Measurements from ENCODE around the gene CEP78. TPM values are rescaled to one million over a fixed set of nuclear protein-coding genes. Genes with fewer than 3 reads are reported as not detected.

The CEP78 gene
- total RNA-seq, 1 experiment from 2014 or later = 48.1 TPM

DNA sequence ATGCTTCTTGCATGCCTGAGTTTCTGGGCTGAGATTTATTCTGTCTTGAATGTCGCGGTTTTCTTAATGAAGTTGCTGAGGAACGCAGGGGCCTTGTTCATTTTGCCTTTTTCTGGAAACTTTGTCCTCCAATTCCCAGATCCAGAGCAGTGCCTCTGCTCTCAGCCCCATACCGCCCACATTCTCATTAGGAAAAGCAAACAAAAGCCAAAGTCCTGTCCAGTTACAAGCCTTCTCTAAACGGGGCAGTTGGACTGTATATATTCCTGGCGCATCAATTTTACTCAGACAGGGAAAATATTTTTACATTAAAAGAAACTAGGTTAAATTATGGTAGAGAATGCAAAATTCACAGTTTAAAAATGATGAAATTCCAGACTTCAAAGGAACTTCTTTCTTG lies 59.9 kb downstream of the CEP78 start:
- no peak overlapping the region for H3K27ac ChIP-seq (ENCODE audit: low read depth, low read length)
- H3K27me3 ChIP-seq (ENCODE audit: insufficient read depth, low read length) = no peaks in the 10 kb centered on the region
- no peak for TF ChIP-seq SIN3A (IDR thresholded peaks at IDR 0.05; ENCODE audit: low read depth)
- no peak for TF ChIP-seq SRF (IDR thresholded peaks at IDR 0.05; ENCODE audit: low read depth)
- no peak for TF ChIP-seq CBX3 (IDR thresholded peaks at IDR 0.05; ENCODE audit: low read depth)
- TF ChIP-seq, protein P1, sequence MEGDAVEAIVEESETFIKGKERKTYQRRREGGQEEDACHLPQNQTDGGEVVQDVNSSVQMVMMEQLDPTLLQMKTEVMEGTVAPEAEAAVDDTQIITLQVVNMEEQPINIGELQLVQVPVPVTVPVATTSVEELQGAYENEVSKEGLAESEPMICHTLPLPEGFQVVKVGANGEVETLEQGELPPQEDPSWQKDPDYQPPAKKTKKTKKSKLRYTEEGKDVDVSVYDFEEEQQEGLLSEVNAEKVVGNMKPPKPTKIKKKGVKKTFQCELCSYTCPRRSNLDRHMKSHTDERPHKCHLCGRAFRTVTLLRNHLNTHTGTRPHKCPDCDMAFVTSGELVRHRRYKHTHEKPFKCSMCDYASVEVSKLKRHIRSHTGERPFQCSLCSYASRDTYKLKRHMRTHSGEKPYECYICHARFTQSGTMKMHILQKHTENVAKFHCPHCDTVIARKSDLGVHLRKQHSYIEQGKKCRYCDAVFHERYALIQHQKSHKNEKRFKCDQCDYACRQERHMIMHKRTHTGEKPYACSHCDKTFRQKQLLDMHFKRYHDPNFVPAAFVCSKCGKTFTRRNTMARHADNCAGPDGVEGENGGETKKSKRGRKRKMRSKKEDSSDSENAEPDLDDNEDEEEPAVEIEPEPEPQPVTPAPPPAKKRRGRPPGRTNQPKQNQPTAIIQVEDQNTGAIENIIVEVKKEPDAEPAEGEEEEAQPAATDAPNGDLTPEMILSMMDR (IDR thresholded peaks at IDR 0.05 in 2 of 3, conservative IDR thresholded peaks at IDR 0.05 in 1 of 3; ENCODE audit: borderline replicate concordance in 1 of 3, insufficient read depth in 1 of 3, low read depth in 2 of 3, low read length in 2 of 3) = no peak
- 0 out of 2 replicates have a peak, but pooled peaks have one; percentile 1 for TF ChIP-seq EGR1 (IDR thresholded peaks at IDR 0.05; ENCODE audit: low read depth)
- CTCF ChIA-PET = interaction anchor here (1.2 kb wide), 1 partner anchor 28 kb away, joined by 3 read pairs; no protein-coding TSS in a partner anchor
- peak overlapping the region; percentile 88; the same call in 1 of the 2 replicates for H3K9ac ChIP-seq (ENCODE audit: low read length)
- no peak overlapping the region for H3K4me3 ChIP-seq (replicated peaks in 1 of 2; ENCODE audit: low read depth in 1 of 2, low read length in 2 of 2)
- ATAC-seq (no peak), DNase-seq (ENCODE audit: low read depth, low spot score) (no peak)
- H3K36me3 ChIP-seq (ENCODE audit: control insufficient read depth in 1 of 2, insufficient read depth in 2 of 2, low read length in 2 of 2) = no peaks in the 10 kb centered on the region; a peak in 1 of 4 replicates
- RAD21 ChIA-PET (ENCODE audit: low non-redundant PET in 1 of 2, low total read pairs in 2 of 2, uncharacterized antibody in 2 of 2, unreplicated experiment in 2 of 2) = no interaction called here
- no TSS peak for BruUV-seq (replicated peaks)
- intact Hi-C loops (cut with micrococcal nuclease) = no loop called here
- peak overlapping the region; percentile 93; the same call in 1 of the 2 replicates for H3K4me2 ChIP-seq (ENCODE audit: low read length)
- no peaks in the 10 kb centered on the region for H3K9me2 ChIP-seq (ENCODE audit: insufficient read depth)
- POLR2A ChIA-PET = interaction anchor here (1.6 to 1.9 kb wide), 5 partner anchors 11 to 31 kb away, joined by 4 to 9 read pairs (median 6); no protein-coding TSS in a partner anchor
- H3K4me1 ChIP-seq (ENCODE audit: control insufficient read depth in 1 of 2, insufficient read depth in 2 of 2, low read length in 2 of 2) = peaks cover 17 to 21% of the 10 kb centered on the region in 2 experiments; a peak in 3 of 4 replicates
- H3K9me3 ChIP-seq (ENCODE audit: control insufficient read depth in 1 of 2, insufficient read depth in 1 of 2, low read depth in 1 of 2, low read length in 2 of 2) = no peaks in the 10 kb centered on the region
- no peaks in the 10 kb centered on the region for H4K20me1 ChIP-seq (ENCODE audit: insufficient read depth)
- peaks cover 36% of the 10 kb centered on the region for H3K79me2 ChIP-seq (ENCODE audit: insufficient read depth, low read length)
- no peak overlapping the region for H2AFZ ChIP-seq (ENCODE audit: low read depth, low read length, poor library complexity, severe bottlenecking)

DNA sequence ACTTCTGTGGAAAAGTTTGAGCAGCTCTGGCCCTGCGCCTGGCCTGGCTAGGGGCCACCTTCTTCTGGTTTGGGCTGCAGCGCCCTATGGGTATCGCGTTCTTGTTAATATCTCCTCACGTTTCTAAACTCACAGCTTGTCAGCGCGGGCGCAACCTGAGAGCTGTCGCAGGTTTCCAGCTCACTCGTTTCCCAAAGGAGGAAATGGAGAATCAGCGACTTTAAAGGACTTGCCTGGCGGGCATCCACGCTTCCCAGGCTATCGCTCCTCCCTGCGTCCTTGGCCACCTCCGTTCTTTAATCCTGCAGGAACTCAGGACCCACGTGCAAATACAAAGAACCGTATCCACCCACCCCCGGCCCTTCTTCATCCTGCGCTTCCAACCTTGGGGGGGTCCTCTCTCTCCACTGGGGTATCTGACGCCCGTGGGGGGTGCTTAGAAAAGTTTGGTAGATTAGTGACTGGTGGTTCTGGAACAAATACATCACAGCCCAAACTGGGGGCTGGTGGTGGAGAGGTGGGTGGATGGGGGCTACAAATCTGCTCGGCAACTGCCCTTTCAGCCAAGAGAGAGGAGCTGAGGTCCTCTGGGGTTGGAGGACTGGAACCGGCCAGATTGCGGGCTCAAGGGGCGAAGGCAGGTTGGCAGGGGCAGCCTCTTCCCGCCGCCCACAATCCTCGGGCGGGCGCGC lies 60.5 kb downstream of the CEP78 start:
- no peak for DNase-seq (ENCODE audit: low read depth, low spot score)
- Histone ChIP-seq H3K36me3 (ENCODE audit: control insufficient read depth in 1 of 2, insufficient read depth in 2 of 2, low read length in 2 of 2) (peaks cover 0 to 1% of the 10 kb centered on the region in 2 experiments; a peak in 2 of 4 replicates), H3K4me2 (ENCODE audit: low read length) (peak overlapping the region; percentile 93), H3K9me2 (ENCODE audit: insufficient read depth) (no peaks in the 10 kb centered on the region), H3K27ac (ENCODE audit: low read depth, low read length) (peak overlapping the region; percentile 85), H4K20me1 (ENCODE audit: insufficient read depth) (no peaks in the 10 kb centered on the region), H2AFZ (ENCODE audit: low read depth, low read length, poor library complexity, severe bottlenecking) (no peak overlapping the region), H3K79me2 (ENCODE audit: insufficient read depth, low read length) (peaks cover 37% of the 10 kb centered on the region), H3K9me3 (ENCODE audit: control insufficient read depth in 1 of 2, insufficient read depth in 1 of 2, low read depth in 1 of 2, low read length in 2 of 2) (no peaks in the 10 kb centered on the region), H3K9ac (ENCODE audit: low read length) (peak overlapping the region; percentile 88), H3K4me1 (ENCODE audit: control insufficient read depth in 1 of 2, insufficient read depth in 2 of 2, low read length in 2 of 2) (peaks cover 17 to 21% of the 10 kb centered on the region in 2 experiments; a peak in 3 of 4 replicates), H3K27me3 (ENCODE audit: insufficient read depth, low read length) (no peaks in the 10 kb centered on the region), H3K4me3 (replicated peaks in 1 of 2; ENCODE audit: low read depth in 1 of 2, low read length in 2 of 2) (peak overlapping the region; percentile 81 to 91)
- RAD21 ChIA-PET (ENCODE audit: low non-redundant PET in 1 of 2, low total read pairs in 2 of 2, uncharacterized antibody in 2 of 2, unreplicated experiment in 2 of 2) = no interaction called here
- POLR2A ChIA-PET = interaction anchor here (0.6 to 1.9 kb wide), 16 partner anchors 8 to 857 kb away, joined by 3 to 9 read pairs (median 4); no protein-coding TSS in a partner anchor
- TF ChIP-seq, protein P2, sequence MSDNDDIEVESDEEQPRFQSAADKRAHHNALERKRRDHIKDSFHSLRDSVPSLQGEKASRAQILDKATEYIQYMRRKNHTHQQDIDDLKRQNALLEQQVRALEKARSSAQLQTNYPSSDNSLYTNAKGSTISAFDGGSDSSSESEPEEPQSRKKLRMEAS (IDR thresholded peaks at IDR 0.05) = no peak
- no peak for TF ChIP-seq YY1 (IDR thresholded peaks at IDR 0.05; ENCODE audit: extremely low read depth, insufficient replicate concordance, low read depth, low read length)
- TF ChIP-seq CEBPB (IDR thresholded peaks at IDR 0.05; ENCODE audit: low read depth) = no peak
- 0 out of 2 replicates have a peak, but pooled peaks have one; percentile 23 for TF ChIP-seq EGR1 (IDR thresholded peaks at IDR 0.05; ENCODE audit: low read depth)
- peak; percentile 25 for TF ChIP-seq TCF7L2 (IDR thresholded peaks at IDR 0.05; ENCODE audit: borderline replicate concordance, extremely low read depth, insufficient read depth, insufficient read length)
- TSS peak; percentile 89 for BruUV-seq (replicated peaks)
- no peak for ATAC-seq
- CTCF ChIA-PET = interaction anchor here (0.9 to 1.2 kb wide), 2 partner anchors 28 to 863 kb away, joined by 3 read pairs; no protein-coding TSS in a partner anchor
- intact Hi-C loops (cut with micrococcal nuclease) = no loop called here
